ENCODE measurements around the gene HNMT. TPM values are rescaled to one million over a fixed set of nuclear protein-coding genes. Genes with fewer than 3 reads are reported as not detected.

Gene HNMT
- total RNA-seq, 1 donor from 2014 or later, result 4.6 TPM

GRCh38 chr2:137927846-137928245 lies 36.4 kb upstream of the HNMT start:
- H3K36me3 Mint-ChIP-seq (ENCODE audit: low read depth, unreplicated experiment), result no peaks in the 10 kb centered on the region
- no peaks in the 10 kb centered on the region for H3K27me3 Mint-ChIP-seq (ENCODE audit: unreplicated experiment)
- H3K9me3 Mint-ChIP-seq (ENCODE audit: unreplicated experiment), result no peaks in the 10 kb centered on the region
- H3K4me1 Mint-ChIP-seq (ENCODE audit: unreplicated experiment), result peaks cover 16% of the 10 kb centered on the region
- H3K4me3 Mint-ChIP-seq (ENCODE audit: unreplicated experiment), result no peak overlapping the region
- no peak for TF ChIP-seq CTCF (IDR thresholded peaks at IDR 0.05; ENCODE audit: unreplicated experiment)
- DNase-seq (ENCODE audit: low spot score), result no peak
- H3K27ac Mint-ChIP-seq (ENCODE audit: unreplicated experiment), result no peak overlapping the region

- Mint-ChIP-seq H3K4me3 (ENCODE audit: unreplicated experiment) (no peak overlapping the region), H3K27ac (ENCODE audit: unreplicated experiment) (no peak overlapping the region), H3K4me1 (ENCODE audit: unreplicated experiment) (peaks cover 10% of the 10 kb centered on the region), H3K36me3 (ENCODE audit: low read depth, unreplicated experiment) (no peaks in the 10 kb centered on the region), H3K9me3 (ENCODE audit: unreplicated experiment) (no peaks in the 10 kb centered on the region), H3K27me3 (ENCODE audit: unreplicated experiment) (no peaks in the 10 kb centered on the region)
- DNase-seq (ENCODE audit: low spot score), result no peak
- TF ChIP-seq CTCF (IDR thresholded peaks at IDR 0.05; ENCODE audit: unreplicated experiment), result no peak
Observed at GRCh38 chr2:137928547-137929518, 35.4 kb upstream of the HNMT start.

- no peak for TF ChIP-seq CTCF (IDR thresholded peaks at IDR 0.05; ENCODE audit: unreplicated experiment)
- no peak for DNase-seq (ENCODE audit: low spot score)
- Mint-ChIP-seq H3K9me3 (ENCODE audit: unreplicated experiment) (no peaks in the 10 kb centered on the region), H3K36me3 (ENCODE audit: low read depth, unreplicated experiment) (no peaks in the 10 kb centered on the region), H3K4me1 (ENCODE audit: unreplicated experiment) (peaks cover 4% of the 10 kb centered on the region), H3K27ac (ENCODE audit: unreplicated experiment) (no peak overlapping the region), H3K4me3 (ENCODE audit: unreplicated experiment) (no peak overlapping the region), H3K27me3 (ENCODE audit: unreplicated experiment) (no peaks in the 10 kb centered on the region)
Observed at GRCh38 chr2:137929519-137929916, 34.8 kb upstream of the HNMT start.

GRCh38 chr2:137930146-137930545 lies 34.1 kb upstream of the HNMT start:
- no peak for TF ChIP-seq CTCF (IDR thresholded peaks at IDR 0.05; ENCODE audit: unreplicated experiment)
- Mint-ChIP-seq H3K9me3 (ENCODE audit: unreplicated experiment) (no peaks in the 10 kb centered on the region), H3K4me3 (ENCODE audit: unreplicated experiment) (no peak overlapping the region), H3K27me3 (ENCODE audit: unreplicated experiment) (no peaks in the 10 kb centered on the region), H3K27ac (ENCODE audit: unreplicated experiment) (no peak overlapping the region), H3K36me3 (ENCODE audit: low read depth, unreplicated experiment) (no peaks in the 10 kb centered on the region), H3K4me1 (ENCODE audit: unreplicated experiment) (peaks cover 4% of the 10 kb centered on the region)
- DNase-seq (ENCODE audit: low spot score), result no peak

- no peaks in the 10 kb centered on the region for H3K9me3 Mint-ChIP-seq (ENCODE audit: unreplicated experiment)
- H3K4me3 Mint-ChIP-seq (ENCODE audit: unreplicated experiment), result no peak overlapping the region
- peaks cover 9% of the 10 kb centered on the region for H3K4me1 Mint-ChIP-seq (ENCODE audit: unreplicated experiment)
- no peak overlapping the region for H3K27ac Mint-ChIP-seq (ENCODE audit: unreplicated experiment)
- no peak for TF ChIP-seq CTCF (IDR thresholded peaks at IDR 0.05; ENCODE audit: unreplicated experiment)
- no peaks in the 10 kb centered on the region for H3K27me3 Mint-ChIP-seq (ENCODE audit: unreplicated experiment)
- DNase-seq (ENCODE audit: low spot score), result no peak
- H3K36me3 Mint-ChIP-seq (ENCODE audit: low read depth, unreplicated experiment), result no peaks in the 10 kb centered on the region
Observed at GRCh38 chr2:137935591-137935990, 28.7 kb upstream of the HNMT start.
